HG03521 (cell line): ENCODE data around the gene TTC34.
"Not testable (repeated sequence)": the region's sequence is repeated elsewhere in the genome, so short reads cannot be mapped to it uniquely, and the experiment has no call there.

Experiments
- ATAC-seq: cut with Tn5 transposase; IDR thresholded peaks from one replicate; pipeline ENCODE4 v1.9.1; 2021; ENCODE audit warnings: mild to moderate bottlenecking, moderate library complexity; ENCODE audit not compliant: unreplicated experiment

Gene TTC34

GRCh38 chr1:2800664-2801045 is 838 bp downstream of the TTC34 start:
- no peak for ATAC-seq

- no peak for ATAC-seq
Measured at GRCh38 chr1:2799811-2800663, 1.5 kb downstream of the TTC34 start.

DNA sequence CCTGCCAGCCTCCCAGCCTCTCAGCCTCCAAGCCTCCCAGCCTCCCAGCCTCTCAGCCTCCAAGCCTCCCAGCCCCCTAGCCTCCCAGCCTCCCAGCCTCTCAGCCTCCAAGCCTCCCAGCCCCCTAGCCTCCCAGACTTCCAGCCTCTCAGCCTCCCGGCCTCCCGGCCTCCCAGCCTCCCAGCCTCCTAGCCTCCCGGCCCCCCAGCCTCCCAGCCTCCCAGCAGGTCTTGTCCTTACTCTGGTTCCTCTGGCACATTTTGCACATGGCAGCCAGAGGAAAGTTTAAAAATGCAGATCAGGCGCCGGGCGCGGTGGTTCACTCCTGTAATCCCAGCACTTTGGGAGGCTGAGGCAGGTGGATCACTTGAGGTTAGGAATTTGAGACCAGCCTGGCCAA is 2.5 kb downstream of the TTC34 start:
- ATAC-seq = not testable (repeated sequence)

GRCh38 chr1:2797741-2798016 is 3.8 kb downstream of the TTC34 start:
- ATAC-seq = no peak

DNA sequence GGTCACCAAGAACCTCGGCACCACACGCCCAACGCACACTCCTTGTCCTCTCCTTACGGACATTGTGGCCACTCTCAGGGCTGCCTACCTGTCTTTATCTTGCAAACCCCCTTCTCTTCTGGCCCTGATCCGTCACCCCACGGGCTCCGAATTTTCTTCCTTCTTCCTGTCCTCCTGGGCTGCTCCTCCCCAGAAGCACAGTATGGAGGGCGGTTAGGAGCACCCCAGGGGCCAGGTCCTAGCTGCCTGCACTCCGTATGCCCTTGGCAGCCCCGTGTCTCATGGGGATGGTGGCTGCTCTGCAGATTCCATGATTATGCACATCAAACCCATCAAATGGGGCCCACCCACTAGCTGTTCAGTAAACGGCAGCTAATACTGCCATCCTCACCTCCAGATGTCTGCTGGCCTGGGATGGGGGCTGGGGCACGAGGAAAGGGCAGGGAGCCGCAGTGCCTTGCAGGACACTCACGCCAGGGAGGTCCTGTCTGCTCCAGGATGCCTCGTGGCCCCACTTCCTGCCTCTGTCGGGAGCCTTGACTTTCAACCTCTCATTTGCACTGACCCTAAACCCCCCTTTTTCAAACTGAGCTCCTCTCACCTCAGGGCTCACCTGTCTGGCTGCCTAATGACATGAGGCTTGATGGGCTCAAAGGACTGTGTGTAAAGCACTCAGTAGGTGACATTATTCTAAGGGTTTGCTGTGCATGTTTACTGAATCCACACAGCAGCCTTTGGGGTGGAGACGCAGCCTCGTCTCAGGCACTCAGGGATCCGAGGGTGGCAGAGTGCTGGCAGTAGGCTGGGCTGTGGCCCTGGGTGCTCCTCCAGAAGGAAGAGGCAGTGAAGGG is 4.4 kb downstream of the TTC34 start:
- ATAC-seq = no peak

GRCh38 chr1:2795926-2796325 is 5.6 kb downstream of the TTC34 start:
- ATAC-seq = no peak

DNA sequence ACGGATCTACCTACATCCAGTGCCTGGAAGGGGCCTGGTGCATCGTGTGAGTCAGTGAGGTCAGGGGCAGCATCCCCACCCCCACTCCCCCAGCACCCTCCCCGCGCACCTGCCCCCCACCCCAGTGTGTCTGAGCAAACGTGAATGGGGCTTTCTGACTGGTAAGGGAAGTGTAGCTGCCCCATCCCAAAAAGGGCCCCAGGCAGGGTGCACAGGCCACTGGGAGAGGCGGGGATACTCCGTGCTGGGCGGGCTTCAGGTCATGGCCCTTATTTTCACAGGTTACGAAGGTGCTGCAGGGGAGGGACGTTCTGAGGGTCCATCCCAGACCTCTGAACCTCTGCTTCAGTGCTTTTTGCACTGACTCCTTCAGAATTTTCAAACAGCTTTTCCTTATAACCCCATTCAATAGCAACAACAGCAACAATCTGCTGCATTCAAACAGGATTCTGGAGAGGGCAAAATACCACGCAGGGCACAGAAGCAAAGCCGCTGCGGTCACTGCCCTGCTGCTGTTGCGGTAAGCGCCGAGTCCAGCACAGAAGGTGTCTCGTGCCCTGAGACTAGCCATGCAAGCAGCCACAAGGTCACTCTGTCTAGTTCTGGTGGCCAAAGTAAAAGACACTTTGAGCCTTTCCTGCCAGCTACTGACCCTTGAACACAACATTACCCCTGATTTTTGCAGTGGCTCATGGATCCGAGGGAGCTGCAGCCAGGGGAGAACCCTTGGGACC is 10.3 kb downstream of the TTC34 start:
- no peak for ATAC-seq

DNA sequence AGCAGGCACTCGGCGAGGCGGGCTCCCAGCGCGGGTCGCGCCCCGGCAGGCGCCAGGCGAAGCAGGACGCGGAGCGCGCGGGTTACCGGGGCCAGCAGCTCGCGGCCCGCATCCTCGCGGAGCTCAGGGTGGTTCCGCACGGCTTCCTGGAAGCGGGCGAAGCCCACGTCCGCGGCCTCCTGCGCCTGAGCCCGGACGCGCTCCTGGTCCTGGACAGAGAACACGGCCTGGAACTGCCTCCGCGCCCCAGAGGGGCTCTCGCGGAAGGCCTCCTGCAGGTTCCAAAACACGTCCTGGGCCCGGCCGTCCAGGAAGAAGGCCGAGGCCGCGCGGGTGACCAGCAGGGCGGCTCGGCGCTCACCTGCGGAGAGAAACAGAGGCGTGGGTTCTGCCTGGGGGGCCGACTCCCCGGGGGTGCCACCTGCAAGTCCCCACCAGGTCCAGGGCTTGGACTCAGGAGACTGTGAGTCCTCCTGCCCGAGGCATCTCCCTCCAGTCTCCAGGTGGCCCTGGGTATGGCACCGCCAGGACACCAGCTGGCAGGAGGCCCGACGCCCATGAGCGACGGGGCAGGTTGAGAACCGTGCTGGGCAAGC is 11.4 kb downstream of the TTC34 start:
- ATAC-seq = no peak

DNA sequence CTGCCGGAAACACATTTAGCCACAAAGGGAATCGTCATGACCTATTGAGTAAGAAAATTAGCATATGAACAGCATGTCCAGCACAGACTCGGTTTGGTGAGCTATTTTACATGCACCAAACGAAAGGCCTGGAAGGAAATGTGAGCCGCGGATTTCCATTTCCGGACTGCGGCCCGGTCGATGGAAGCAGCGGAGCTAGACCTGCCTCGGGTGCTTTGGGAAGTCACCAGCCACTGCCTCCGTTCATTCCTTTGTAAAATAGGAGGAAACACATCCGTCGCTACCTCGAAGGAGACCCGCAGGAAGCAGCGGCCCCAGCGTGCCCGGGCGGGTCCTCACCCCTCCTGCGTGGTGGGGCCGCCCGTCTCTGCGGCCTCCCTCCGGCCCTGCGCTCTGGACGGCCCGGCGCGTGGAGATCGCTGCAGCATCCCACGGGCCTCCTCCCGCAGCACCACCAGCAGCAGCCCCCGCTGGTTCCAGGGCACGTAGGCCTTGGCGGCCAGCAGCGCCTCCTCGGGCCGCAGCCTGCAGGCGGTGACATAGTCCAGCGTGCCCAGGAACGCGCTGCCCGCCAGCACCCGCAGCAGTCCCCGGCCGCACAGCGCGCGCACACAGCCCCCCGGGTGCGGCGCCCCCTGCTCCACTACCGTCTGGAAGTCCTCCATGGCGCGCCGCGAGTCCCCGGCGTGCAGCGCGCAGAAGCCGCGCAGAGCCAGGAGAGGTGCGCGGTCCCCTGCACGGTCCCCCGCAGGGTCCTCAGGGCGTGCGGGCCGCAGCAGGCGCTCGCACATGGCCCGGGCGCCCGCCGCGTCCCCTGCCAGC is 12.1 kb downstream of the TTC34 start:
- ATAC-seq = no peak

DNA sequence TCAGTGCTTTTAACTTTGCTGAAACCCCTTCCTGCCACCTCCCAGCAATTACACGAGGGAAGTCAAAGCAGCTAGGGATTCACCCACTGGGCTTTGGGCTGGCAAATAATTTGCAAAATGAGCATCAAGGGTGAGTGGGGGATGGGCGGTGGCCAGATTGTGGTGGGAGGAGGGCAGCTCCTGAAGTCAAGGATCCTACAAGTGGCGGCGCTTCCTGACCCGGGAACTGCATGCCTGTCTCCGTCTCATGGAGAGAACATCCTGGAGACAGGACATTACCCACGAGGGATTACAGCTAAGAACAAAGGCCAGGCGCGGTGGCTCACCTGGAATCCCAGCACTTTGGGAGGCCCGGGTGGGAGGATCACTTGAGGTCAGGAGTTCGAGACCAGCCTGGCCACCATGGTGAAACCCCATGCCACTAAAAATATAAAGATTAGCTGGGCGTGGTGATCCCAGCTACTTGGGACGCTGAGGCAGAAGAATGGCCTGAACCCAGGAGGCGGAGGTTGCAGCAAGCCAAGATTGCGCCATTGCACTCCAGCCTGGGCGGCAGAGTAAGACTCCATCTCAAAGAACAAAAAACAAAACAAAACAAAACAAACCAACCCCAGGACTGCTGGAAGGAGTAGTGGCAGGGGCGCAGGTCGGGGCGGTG is 12.9 kb downstream of the TTC34 start:
- no peak for ATAC-seq

DNA sequence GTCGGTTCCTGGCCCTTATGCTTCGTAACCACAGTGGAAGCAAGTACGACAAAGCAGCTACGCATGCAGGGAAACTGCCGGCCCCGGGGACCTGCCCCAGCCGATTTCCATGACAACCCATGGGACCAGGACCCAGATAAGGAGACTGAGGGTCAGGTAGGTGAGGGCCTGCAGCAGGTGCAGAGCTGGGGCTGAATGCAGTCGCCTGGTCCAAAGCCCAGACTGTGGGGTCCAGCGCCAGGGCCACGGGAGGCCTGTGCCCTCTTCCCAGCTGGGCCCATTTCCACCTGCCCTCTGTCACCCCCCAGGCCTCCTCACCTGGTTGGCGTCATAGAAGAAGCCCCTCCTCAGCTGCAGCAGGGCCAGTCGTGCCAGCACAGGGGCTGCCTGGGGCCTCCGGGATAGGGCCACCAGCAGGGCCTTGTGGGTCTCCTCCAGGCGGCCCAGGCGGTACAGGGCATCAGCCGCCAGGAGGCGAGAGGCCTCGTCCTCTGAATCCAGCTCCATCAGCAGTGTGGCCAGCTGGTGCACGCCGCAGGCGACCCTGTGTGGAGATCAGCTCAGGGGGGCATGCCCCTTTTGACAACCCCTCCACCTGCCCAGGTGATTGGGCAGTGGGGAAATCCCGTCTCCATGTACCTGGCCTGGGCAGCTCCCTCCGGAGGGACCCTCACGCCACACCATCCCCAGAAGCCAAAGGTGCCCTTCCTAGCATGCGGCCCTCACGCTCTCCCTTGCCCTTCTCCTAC is 14.2 kb downstream of the TTC34 start:
- no peak for ATAC-seq

DNA sequence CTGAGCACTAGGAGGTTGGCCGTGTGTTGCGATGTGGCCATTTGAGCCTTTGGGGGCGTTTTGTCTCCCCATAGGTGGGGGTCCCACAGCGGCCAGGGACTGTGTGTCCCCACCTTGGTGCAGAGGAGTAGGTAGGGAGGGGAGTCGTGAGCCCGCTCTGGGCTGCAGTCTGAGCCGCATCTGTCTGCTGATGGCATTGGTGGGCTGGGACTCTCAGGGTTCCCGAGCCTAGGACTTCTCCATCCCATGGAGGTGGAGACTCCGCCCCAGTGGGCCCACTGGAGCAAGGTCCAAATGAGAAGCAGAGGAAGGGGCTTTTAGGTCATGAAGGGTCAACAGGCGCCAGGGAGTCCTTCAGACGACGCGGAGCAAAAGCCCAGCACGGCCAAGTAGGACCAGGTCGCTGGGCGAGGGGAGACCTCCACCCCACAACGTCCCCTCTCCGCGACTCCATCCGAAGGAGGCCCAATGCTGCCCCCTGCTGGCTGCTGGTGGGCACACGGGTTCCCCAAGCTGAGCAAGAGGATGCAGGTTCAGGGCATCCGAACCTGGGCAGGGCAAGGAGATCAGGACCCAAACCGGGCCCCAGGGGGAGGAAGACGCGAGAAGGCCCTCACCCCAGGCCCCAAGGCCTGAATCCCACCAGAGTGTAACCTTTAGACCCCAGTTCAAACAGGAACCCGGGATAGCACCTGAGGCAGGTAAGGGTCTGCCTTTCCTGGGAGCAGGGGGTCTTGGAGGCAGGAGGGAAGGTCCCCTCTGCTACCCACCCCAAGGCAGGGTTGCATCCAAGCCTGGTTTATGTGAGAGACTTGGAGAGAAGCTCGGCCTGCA is 14.9 kb downstream of the TTC34 start:
- ATAC-seq = no peak

- no peak for ATAC-seq
Measured at GRCh38 chr1:2785631-2786328, 15.7 kb downstream of the TTC34 start.

DNA sequence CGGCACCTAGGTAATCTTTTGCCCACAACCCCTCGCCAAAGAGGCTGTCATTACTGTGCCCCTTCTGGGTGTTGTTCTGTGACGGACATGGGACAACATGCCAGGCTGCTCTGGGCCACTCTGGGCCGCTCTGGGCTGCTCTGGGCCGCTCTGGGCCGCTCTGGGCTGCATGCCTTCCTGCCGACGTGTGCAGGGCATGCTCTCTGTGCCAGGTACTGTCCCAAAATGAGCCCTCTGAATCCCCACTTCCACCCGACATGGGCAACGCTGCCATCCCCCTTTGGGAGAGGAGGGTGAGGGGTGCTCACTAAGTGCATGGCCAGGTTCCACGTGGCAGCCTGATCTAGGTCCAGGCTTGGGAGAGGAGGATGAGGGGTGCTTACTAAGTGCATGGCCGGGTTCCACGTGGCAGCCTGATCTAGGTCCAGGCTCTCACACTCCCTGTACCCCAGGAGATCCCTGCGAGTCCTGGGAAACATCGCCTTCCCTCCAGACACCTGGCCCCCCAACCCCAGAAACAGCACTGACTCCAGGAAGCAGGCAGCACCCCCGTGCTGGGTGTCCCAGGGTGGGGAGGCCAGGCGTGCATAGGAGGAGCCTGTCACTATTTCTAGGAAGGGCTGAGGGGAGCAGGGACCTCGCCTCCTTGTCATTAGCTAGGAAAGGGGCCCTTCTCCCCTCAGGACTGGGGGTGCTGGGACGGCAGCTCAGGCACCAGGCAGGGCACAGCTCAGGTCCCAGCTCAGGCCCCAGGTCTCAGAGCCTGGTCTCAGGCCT is 16.5 kb downstream of the TTC34 start:
- no peak for ATAC-seq

DNA sequence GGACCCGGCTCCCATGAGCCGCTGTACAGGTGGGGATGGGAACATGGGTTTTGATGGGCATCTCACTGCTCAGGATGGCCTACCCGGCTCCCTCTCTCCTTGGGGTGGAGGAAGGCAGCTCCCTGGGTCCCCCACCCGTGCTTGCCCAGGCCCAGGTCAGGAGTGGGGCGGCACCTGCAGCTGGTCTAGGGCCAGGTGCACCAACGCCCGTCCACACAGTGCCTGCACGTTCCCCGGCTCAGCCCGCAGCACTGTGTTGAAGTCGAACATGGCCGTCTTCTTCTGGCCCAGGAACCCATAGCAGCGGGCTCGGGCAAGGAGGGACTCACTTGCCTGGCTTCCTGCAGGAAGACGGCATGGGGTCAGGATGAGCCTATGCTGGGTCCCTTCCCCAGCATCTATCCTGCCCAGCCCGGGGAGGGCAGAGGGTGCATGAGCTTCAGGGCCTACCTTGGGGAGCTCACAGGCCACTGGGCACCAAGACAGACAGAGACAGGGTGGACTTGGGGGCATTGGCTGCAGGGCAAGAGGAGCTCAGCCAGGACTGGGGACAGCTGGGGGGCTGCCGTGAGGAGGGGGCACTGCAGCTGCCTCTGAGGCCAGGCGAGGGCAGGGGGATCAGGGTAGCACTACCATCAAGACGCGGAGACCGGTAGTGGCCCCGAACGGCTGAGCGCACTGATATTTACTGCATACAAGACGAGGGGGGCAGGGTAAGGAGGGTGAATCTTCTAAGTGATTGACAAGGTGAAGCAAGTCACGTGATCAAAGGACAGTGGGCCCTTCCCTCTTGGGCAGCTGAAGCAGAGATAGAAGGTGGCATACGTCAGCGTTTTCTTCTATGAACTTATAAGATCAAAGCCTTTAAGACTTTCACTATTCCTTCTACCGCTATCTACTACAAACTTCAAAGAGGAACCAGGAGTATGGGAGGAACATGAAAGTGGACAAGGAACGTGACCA is 17.8 kb downstream of the TTC34 start:
- no peak for ATAC-seq

DNA sequence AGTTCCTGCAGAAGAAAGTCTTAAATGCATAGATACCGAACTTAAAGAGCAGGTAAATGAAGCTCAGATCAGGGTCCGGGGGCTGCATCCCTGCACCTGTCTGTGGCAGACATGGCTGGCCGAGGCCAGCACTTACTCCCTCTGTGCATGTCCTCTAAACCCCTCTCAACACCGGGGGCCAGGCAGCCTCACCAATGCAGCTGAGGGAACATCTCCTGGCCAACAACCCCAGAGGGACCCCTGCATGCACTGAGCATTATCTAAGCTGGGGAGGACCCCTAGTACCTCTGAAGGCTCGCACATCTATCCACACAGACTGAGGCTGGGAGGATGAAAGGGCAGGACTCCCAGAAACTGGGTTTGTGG is 18.4 kb downstream of the TTC34 start:
- no peak for ATAC-seq
